ENCODE measurements around the gene SLC2A9. TPM values are rescaled to one million over a fixed set of nuclear protein-coding genes. Genes with fewer than 3 reads are reported as not detected.
"Not testable (repeated sequence)": the region's sequence is repeated elsewhere in the genome, so short reads cannot be mapped to it uniquely, and the experiment has no call there.

The SLC2A9 gene
- total RNA-seq, 1 experiment from 2014 or later: 1.9 TPM

- DNase-seq (ENCODE audit: low spot score): no peak
Observed at GRCh38 chr4:9997886-9998285, 23.4 kb downstream of the SLC2A9 start.

DNA sequence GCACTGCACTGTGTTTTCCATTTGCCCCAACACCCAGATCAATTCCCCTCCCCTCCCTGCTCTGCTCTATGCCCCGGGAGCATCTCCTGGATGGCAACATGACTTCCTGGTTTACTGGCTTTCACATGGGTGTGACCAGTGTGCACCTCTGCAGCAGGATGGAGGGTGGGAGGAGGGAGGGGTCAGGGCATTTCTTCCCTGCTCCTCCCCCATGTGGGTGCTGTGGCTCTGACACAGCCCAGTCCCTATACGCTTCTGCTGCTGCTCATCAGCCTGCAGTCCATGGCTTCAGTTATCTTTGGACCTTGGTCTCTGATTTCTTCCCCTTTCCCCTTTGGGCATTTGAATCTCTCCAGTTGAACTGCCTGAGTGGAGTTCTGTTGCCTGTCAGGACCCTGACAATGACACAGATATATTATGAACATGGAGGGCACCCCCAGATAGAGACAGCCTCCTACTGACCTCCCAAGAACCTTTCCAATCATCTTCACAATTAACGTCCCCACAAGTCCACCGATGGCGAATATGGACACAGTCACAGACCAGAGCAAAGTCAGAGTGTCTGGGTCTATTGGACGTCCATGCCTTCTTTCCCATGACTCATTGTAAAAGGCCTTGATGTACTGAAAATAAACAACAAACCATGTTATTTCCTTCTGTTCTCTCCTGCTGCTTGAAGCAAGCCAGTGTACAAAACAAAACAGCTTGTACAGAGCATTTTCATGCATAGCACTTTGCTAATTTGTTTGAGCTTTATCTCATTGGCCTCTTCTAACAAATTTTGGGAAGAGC is 24.8 kb downstream of the SLC2A9 start:
- no peak for DNase-seq (ENCODE audit: low spot score)

- DNase-seq (ENCODE audit: low spot score): no peak
Observed at GRCh38 chr4:9994246-9994847, 26.9 kb downstream of the SLC2A9 start.

DNA sequence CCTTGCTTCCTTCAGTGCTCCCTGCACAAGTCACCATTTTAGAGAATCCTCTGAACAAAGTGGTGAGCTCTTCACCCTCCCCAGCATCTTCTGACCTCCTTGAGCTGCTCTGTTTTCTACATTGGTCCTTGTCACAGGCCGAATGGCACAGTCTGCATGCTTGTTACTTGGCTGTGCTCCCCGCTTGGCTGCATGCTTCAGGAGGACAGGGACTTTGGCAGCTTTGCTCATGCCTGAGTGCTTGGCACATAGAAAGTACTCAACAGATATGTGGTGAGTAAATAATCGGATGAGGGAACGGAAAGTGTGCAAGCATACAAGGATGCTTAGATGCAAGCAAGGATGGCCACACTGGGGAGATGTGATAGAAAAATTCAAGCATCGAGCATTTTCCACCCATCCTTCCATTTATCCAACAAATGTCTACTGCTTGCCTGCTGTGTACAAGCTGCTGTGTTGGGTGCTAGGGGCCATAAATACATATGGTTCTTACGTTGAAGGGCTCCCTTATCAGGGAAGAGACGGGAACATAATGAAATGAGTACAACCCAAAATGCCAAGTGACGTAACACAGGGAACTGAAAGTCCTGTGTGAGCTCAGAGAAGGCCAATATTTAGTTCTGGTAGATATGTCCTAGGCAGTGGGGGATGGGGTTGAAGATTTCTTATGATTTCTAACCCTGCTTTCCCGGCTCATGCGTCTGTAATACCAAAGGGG is 31.2 kb downstream of the SLC2A9 start:
- DNase-seq (ENCODE audit: low spot score): no peak

GRCh38 chr4:9988933-9989332 is 32.4 kb downstream of the SLC2A9 start:
- no peak for DNase-seq (ENCODE audit: low spot score)

GRCh38 chr4:9988363-9988749 is 32.9 kb downstream of the SLC2A9 start:
- DNase-seq (ENCODE audit: low spot score): no peak

- DNase-seq (ENCODE audit: low spot score): no peak
Observed at GRCh38 chr4:9987749-9988362, 33.4 kb downstream of the SLC2A9 start.

- DNase-seq (ENCODE audit: low spot score): no peak
Observed at GRCh38 chr4:9984621-9985020, 36.7 kb downstream of the SLC2A9 start.

DNA sequence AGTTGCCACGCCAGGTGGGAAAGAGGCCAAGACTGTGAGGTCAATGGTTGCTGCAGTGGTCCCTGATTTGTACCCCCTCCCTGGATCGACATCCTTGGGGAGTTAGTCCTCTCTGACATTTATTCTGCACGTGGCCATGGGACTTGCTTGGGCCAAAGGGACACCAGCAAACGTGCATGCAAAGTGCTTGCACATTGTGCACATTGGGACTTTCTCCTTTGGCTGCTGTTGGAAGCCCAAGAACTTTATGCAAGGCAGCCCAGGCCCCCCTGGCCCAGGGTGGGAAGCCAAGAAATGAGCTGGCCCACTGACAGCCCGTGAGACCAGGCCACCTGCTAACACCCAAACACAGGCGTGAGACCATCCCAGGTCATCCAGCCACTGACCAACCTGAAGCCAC is 38.1 kb downstream of the SLC2A9 start:
- no peak for DNase-seq (ENCODE audit: low spot score)

DNA sequence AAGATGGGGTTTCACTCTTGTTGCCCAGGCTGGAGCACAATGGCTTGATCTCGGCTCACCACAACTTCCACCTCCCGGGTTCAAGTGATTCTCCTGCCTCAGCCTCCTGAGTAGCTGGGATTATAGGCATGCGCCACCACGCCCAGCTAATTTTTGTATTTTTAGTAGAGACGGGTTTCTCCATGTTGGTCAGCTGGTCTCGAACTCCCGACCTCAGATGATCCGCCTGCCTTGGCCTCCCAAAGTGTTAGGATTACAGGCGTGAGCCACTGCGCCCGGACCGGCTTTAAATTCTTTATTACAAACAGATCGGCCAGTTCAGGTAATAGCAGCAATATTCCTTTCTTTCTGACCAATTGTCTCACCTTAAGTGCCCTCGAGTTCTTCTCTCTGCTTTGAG is 39.4 kb downstream of the SLC2A9 start:
- DNase-seq (ENCODE audit: low spot score): not testable (repeated sequence)

DNA sequence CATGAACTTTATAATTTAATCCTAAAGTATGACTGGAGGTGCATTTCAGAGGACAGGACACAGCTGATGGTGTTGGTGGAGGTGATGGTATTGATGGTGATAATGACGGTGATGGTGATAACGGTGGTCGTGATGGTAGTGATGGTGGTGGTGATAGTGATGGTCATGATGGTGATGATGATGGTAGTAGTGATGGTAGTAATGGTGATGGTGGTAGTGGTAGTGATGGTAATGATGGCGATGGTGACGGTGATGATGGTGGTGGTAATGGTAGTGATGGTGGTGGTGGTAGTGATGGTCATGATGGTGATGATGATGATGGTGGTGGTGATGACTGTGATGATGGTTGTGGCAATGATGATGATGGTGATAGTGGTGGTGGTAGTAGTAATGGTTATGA is 40.4 kb downstream of the SLC2A9 start:
- no peak for DNase-seq (ENCODE audit: low spot score)

DNA sequence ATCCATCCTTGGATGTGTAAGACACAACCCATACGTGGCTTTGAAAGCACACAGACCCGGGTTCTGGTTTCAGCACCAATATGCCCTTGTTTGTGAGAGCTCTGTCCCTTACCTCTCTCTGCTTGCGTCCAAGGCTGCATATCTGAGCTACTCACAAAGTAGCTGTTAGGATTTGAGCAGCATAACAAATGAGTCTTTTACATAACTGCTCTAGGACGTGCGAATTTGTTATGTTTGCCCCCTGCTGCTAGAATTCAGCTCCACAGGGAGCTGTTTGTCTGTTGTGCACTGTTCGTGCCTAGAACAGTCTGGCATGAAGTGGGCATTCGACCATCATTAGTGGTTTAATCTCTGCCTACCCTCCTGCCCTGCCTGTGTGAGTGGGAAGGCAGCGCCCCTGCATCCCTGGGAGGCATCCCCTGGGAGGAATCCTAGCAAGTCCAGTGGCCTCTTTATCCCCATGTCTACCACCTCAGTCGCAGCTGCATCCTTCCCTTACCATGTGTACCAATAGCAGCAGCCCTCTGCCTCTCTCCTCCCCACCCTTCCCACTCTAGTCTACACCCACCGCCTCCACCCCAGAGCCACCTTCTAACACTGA is 42.1 kb downstream of the SLC2A9 start:
- DNase-seq (ENCODE audit: low spot score): no peak

DNA sequence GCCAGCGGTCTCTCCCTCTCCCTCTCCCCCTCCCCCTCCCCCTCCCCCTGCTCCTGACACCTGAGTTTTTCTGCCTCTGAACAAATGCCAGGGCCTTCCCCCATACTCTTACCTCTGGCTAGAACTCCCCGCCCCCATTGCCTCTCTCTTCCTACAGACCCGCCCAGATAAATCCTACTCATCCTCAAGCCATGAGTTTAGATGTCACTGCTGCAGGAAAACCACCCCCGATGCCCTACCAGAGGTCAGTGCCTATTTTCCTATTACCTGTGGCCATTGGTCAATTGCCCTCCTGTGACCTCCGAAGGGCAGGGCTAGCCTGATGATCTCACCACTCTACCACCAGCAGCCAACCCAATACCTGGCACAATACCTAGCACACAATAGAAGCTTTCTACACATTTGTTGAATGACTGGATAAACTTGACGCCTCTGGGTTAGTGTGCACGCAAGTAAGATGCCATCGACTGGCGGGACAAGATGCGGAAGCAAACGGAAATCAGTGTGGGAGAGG is 43.7 kb downstream of the SLC2A9 start:
- DNase-seq (ENCODE audit: low spot score): no peak

DNA sequence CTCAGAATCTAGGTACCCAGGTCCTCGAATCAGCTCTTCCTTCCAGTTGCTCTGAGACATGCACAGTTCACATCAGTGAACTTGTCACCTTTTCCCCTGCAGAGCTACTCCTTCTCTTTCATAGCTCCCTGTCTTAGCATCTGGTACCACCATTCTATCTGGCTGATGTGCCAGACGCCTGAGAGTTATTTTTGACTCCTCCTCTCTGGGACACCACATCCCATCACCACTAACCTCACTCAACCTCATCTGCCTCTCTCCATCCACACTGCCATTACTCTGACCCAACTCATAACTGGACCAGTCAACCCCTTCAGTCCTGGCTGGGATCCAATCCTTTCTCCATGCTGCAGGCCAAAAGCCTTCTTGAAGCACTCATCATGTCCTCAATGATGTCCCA is 44.5 kb downstream of the SLC2A9 start:
- DNase-seq (ENCODE audit: low spot score): no peak

GRCh38 chr4:9976293-9976692 is 45.0 kb downstream of the SLC2A9 start:
- DNase-seq (ENCODE audit: low spot score): no peak

- DNase-seq (ENCODE audit: low spot score): no peak
Observed at GRCh38 chr4:9971711-9972110, 49.6 kb downstream of the SLC2A9 start.

- no peak for DNase-seq (ENCODE audit: low spot score)
Observed at GRCh38 chr4:9970399-9971011, 50.8 kb downstream of the SLC2A9 start.

GRCh38 chr4:9969526-9970398 is 51.5 kb downstream of the SLC2A9 start:
- no peak for DNase-seq (ENCODE audit: low spot score)

DNA sequence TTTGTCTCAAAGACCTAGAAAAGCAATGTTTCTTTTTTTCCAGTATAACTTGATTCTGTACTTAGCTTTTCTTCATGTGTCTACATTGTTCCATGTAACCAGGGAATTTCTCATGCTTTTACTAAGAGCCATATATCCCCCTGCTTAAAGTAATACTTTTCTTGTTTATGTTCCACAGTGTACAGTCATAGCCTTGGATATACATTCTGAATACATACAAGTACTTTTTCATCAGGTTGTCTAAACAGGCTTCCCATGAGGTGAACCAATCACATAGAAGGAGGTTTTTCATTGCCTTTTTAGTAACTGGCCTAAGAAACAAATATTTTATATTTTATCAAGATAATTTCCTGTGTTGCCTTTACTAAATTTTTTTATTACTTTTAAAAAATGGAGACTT is 52.8 kb downstream of the SLC2A9 start:
- DNase-seq (ENCODE audit: low spot score): no peak

GRCh38 chr4:9964879-9965278 is 56.4 kb downstream of the SLC2A9 start:
- DNase-seq (ENCODE audit: low spot score): no peak

Measured in HT-29 (cell line).